Measurements from ENCODE around the gene SLC38A11. TPM values are rescaled to one million over a fixed set of nuclear protein-coding genes. Genes with fewer than 3 reads are reported as not detected.

The SLC38A11 gene
- total RNA-seq, 1 experiment from 2014 or later: not detected

DNA sequence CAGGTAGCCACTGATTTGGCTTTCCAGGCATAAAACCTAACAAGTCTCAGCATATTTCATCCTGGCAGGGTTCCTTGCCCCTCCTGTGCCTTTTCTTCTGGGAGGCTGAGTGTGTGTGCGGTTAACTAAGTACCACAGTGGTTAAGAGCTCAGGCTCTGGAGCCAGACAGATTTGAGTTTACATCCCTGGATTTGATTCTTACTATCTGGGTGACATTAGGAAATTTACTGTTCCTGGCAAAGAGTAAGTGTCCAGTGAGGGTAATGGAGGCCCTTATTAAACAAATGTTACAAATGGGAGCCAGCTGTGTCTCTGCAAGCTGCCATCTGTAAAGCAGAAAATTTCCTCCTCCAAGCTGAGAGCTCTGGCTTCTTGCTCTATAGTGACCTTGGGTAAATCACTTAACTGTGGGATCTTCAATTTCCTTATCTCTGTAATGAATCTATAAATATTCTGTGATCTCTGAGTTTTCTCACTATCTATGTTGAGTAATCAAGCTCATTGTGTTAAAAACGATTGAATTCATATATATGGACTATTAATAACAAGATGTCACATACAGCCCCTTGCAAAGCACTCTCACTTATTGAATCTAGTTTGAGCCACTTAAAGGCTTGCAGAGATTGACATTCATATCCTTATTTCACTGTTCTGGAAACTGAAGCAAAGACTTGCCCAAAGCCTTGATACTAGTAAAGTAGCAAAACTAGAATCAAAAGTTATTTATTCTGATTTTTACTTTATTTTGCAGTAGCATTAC lies 107.2 kb downstream of the SLC38A11 start:
- intact Hi-C loops (cut with micrococcal nuclease): no loop called here
- Histone ChIP-seq H3K9me3 (ENCODE audit: control insufficient read depth in 1 of 2, insufficient read depth in 1 of 2, low read depth in 1 of 2, low read length in 2 of 2) (no peaks in the 10 kb centered on the region), H3K36me3 (ENCODE audit: control insufficient read depth in 1 of 2, insufficient read depth in 2 of 2, low read length in 2 of 2) (no peaks in the 10 kb centered on the region), H4K20me1 (ENCODE audit: insufficient read depth) (no peaks in the 10 kb centered on the region), H3K27ac (ENCODE audit: low read depth, low read length) (no peak overlapping the region), H3K4me3 (replicated peaks in 1 of 2; ENCODE audit: low read depth in 1 of 2, low read length in 2 of 2) (no peak overlapping the region), H3K4me1 (ENCODE audit: control insufficient read depth in 1 of 2, insufficient read depth in 2 of 2, low read length in 2 of 2) (no peaks in the 10 kb centered on the region), H3K27me3 (ENCODE audit: insufficient read depth, low read length) (no peaks in the 10 kb centered on the region), H3K79me2 (ENCODE audit: insufficient read depth, low read length) (no peaks in the 10 kb centered on the region), H2AFZ (ENCODE audit: low read depth, low read length, poor library complexity, severe bottlenecking) (peak overlapping the region; percentile 30), H3K9ac (ENCODE audit: low read length) (no peak overlapping the region), H3K4me2 (ENCODE audit: low read length) (no peak overlapping the region), H3K9me2 (ENCODE audit: insufficient read depth) (no peaks in the 10 kb centered on the region)
- DNase-seq (ENCODE audit: low read depth, low spot score) (no peak), ATAC-seq (no peak)
- POLR2A ChIA-PET: no interaction called here
- BruUV-seq (replicated peaks): no TSS peak
- RAD21 ChIA-PET (ENCODE audit: low non-redundant PET in 1 of 2, low total read pairs in 2 of 2, uncharacterized antibody in 2 of 2, unreplicated experiment in 2 of 2): no interaction called here
- TF ChIP-seq, protein P1, sequence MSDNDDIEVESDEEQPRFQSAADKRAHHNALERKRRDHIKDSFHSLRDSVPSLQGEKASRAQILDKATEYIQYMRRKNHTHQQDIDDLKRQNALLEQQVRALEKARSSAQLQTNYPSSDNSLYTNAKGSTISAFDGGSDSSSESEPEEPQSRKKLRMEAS (IDR thresholded peaks at IDR 0.05): no peak
- TF ChIP-seq ZNF274 (IDR thresholded peaks at IDR 0.05; ENCODE audit: low read depth, low read length) (no peak), CBX3 (IDR thresholded peaks at IDR 0.05; ENCODE audit: low read depth) (no peak), SP1 (IDR thresholded peaks at IDR 0.05; ENCODE audit: low read depth) (no peak)
- TF ChIP-seq, protein P2, sequence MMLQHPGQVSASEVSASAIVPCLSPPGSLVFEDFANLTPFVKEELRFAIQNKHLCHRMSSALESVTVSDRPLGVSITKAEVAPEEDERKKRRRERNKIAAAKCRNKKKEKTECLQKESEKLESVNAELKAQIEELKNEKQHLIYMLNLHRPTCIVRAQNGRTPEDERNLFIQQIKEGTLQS (IDR thresholded peaks at IDR 0.05): no peak
- TF ChIP-seq, protein P3, sequence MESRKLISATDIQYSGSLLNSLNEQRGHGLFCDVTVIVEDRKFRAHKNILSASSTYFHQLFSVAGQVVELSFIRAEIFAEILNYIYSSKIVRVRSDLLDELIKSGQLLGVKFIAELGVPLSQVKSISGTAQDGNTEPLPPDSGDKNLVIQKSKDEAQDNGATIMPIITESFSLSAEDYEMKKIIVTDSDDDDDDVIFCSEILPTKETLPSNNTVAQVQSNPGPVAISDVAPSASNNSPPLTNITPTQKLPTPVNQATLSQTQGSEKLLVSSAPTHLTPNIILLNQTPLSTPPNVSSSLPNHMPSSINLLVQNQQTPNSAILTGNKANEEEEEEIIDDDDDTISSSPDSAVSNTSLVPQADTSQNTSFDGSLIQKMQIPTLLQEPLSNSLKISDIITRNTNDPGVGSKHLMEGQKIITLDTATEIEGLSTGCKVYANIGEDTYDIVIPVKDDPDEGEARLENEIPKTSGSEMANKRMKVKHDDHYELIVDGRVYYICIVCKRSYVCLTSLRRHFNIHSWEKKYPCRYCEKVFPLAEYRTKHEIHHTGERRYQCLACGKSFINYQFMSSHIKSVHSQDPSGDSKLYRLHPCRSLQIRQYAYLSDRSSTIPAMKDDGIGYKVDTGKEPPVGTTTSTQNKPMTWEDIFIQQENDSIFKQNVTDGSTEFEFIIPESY (IDR thresholded peaks at IDR 0.05; ENCODE audit: extremely low read depth, insufficient replicate concordance, low read length): no peak
- CTCF ChIA-PET: no interaction called here

Data from HCT116 (cell line).